ENCODE results near the gene PAQR5. TPM values are rescaled to one million over a fixed set of nuclear protein-coding genes. Genes with fewer than 3 reads are reported as not detected.

The PAQR5 gene
- total RNA-seq, 6 experiments from 2014 or later, result 0.28 to 3.0 (median 0.98) TPM

DNA sequence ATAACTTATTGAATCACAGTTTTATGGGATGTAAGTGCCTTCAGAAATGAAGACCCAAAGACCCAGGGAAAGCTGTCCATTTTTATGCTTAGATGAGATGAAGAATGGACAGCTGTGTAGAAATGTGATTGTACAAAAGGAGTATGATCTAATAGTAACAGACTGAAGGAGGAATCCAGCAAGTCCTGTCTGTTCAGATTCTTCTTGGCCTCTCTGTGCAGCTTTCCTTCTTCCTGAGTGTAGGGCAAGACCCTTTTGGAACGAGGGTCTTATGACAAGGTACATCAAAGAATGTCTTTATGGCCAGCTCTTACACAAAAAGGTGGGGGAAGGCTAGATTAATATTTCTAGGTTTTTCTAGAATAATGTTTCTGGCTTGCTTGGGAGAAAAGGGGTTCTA, 114.0 kb downstream of the PAQR5 start:
- Histone ChIP-seq H3K4me3 (no peak overlapping the region), H3K27ac (no peak overlapping the region), H3K9me3 (no peaks in the 10 kb centered on the region), H3K27me3 (no peaks in the 10 kb centered on the region), H3K4me1 (peaks cover 0 to 4% (median 0%) of the 10 kb centered on the region in 4 donors), H3K36me3 (no peaks in the 10 kb centered on the region)
- 45% methylated on average over 1 of the region's 1 CpG for WGBS (ENCODE audit: insufficient coverage, low coverage, low lambda C conversion rate, missing lambda C conversion rate)
- intact Hi-C loops (cut with DNase I), result no loop called here
- ATAC-seq (no peak), DNase-seq (no peak)
- no peak for TF ChIP-seq POLR2A (IDR thresholded peaks at IDR 0.05)
- TF ChIP-seq, protein P1, sequence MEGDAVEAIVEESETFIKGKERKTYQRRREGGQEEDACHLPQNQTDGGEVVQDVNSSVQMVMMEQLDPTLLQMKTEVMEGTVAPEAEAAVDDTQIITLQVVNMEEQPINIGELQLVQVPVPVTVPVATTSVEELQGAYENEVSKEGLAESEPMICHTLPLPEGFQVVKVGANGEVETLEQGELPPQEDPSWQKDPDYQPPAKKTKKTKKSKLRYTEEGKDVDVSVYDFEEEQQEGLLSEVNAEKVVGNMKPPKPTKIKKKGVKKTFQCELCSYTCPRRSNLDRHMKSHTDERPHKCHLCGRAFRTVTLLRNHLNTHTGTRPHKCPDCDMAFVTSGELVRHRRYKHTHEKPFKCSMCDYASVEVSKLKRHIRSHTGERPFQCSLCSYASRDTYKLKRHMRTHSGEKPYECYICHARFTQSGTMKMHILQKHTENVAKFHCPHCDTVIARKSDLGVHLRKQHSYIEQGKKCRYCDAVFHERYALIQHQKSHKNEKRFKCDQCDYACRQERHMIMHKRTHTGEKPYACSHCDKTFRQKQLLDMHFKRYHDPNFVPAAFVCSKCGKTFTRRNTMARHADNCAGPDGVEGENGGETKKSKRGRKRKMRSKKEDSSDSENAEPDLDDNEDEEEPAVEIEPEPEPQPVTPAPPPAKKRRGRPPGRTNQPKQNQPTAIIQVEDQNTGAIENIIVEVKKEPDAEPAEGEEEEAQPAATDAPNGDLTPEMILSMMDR (IDR thresholded peaks at IDR 0.05), result no peak

DNA sequence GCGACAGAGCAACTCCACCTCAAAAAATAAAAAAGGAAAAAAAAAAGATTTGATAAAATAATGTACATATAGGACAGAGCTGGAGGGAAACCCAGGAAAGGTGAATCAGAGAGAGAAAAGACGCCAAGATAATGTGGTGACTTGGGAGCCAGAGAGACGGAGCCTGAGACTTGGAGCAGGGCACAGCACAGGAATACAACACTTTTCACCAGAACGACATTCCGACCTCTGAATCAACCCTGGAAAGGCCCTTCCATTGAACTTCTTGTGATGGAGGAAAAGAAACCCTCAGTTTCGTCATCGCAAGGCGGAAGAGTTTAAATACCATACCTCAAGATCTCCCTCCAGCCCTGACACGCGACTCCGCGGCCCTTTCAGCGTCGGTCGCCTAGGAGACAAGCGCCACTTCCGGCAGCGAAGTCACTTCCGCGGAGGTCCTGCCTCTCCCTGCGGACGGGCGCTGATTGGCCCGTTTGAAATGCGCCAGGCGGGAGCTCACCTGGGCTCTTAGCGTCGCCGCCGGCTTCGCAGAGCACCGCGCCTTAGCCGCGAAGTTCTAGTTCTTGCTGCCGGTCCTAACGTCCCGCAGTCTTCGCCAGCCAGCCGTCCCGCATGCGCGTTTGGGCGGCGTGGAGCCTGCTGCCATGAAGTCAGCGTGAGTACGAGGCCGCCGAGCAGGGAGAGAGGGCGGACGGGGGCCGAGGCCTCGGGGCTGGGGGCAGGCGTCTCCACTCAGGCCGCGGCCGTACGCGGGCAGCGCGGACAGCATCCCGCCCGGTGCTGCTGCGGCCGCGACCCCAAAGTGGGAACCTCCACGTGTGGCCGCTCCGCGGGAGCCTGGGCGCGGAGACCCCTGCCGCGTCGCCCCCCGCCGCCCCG, 115.3 kb downstream of the PAQR5 start, which contains the start of gene KIF23:
Gene KIF23 (plus strand): TSS at position 528 of the 879 bp plus-strand sequence. CDS start 117 bp downstream, at position 645.
- ATAC-seq (peak; percentile 99 to 100 (median 100)), DNase-seq (peak; percentile 92 to 95 (median 93))
- Histone ChIP-seq H3K27me3 (no peaks in the 10 kb centered on the region), H3K27ac (peak within 1 kb of the TSS in 1 of 3 donors; percentile 5), H3K9me3 (no peaks in the 10 kb centered on the region), H3K36me3 (no peaks in the 10 kb centered on the region), H3K4me1 (peaks cover 0 to 4% (median 0%) of the 10 kb centered on the region in 4 donors), H3K4me3 (peak within 1 kb of the TSS; percentile 59 to 92 (median 88))
- 6% methylated on average over 16 of the region's 78 CpGs for WGBS (ENCODE audit: insufficient coverage, low coverage, low lambda C conversion rate, missing lambda C conversion rate)
- TF ChIP-seq, protein P1 (IDR thresholded peaks at IDR 0.05), result no peak
- TF ChIP-seq POLR2A (IDR thresholded peaks at IDR 0.05), result no peak
- intact Hi-C loops (cut with DNase I), result no loop called here

DNA sequence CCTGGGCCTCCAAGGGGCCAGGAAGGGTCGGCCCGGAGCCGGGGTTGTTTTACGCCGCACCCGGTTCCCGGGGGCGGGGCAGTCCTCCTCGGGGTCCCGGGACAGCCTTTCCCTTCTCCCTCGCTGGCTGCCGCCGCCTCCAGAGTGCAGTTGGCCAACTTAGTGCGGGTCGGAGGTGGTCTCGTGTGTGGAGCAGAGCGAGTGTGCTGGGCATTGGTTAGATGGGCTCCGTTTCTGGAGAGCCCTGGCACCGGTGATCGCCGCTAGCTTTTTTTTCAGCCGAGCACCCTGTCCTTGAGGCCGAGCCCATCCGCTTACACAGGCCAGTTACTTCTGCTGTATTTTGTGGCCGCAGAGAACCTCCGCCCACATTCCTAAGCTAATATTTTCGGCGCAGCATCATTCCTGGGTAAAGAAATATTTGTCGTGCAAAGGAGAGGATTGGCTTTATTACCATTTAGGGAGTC, 116.0 kb downstream of the PAQR5 start:
- no peaks in the 10 kb centered on the region for H3K9me3 ChIP-seq
- peak in 1 of 3 donors; percentile 33 for DNase-seq
- no peaks in the 10 kb centered on the region for H3K36me3 ChIP-seq
- WGBS (ENCODE audit: insufficient coverage, low coverage, low lambda C conversion rate, missing lambda C conversion rate), result 2% methylated on average over 9 of the region's 29 CpGs
- no peaks in the 10 kb centered on the region for H3K27me3 ChIP-seq
- intact Hi-C loops (cut with DNase I), result no loop called here
- H3K4me3 ChIP-seq, result peak overlapping the region; percentile 59 to 92 (median 88)
- H3K4me1 ChIP-seq, result peaks cover 0 to 4% (median 0%) of the 10 kb centered on the region in 4 donors
- H3K27ac ChIP-seq, result peak overlapping the region in 1 of 3 donors; percentile 5
- TF ChIP-seq POLR2A (IDR thresholded peaks at IDR 0.05), result no peak
- TF ChIP-seq, protein P1 (IDR thresholded peaks at IDR 0.05), result no peak
- ATAC-seq, result peak; percentile 33 to 46 (median 37)

DNA sequence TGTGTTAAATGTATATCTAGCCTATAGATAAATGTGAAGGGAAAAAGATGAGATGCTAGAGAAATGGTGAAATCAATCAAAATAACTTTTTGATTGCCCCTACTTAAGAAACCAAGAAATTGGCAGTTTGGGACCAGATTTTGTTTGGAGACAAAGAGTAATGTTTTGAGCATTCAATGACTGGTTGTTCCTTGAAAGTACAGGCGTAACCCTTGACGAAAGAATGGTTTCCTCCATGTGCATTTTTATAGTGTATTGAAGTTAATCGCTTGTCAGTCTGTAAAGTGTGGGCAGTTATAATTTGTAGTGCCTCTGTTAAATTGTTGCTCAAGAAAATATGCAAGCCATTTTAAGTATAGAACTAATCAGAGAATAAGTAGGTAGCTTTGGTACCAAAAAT, 116.7 kb downstream of the PAQR5 start:
- no peaks in the 10 kb centered on the region for H3K27me3 ChIP-seq
- TF ChIP-seq, protein P1 (IDR thresholded peaks at IDR 0.05), result no peak
- no peak for TF ChIP-seq POLR2A (IDR thresholded peaks at IDR 0.05)
- no peak overlapping the region for H3K4me3 ChIP-seq
- H3K27ac ChIP-seq, result no peak overlapping the region
- peaks cover 0 to 4% (median 0%) of the 10 kb centered on the region in 4 donors for H3K4me1 ChIP-seq
- H3K36me3 ChIP-seq, result no peaks in the 10 kb centered on the region
- ATAC-seq, result no peak
- WGBS (ENCODE audit: insufficient coverage, low coverage, low lambda C conversion rate, missing lambda C conversion rate), result 70% methylated on average over 3 of the region's 3 CpGs
- intact Hi-C loops (cut with DNase I), result no loop called here
- DNase-seq, result no peak
- no peaks in the 10 kb centered on the region for H3K9me3 ChIP-seq

Measured in right lobe of liver (tissue), 6 donors.